Stomach smooth muscle (tissue), 2 donors: ENCODE data around the gene C5orf58.
"Not testable (repeated sequence)": the region's sequence is repeated elsewhere in the genome, so short reads cannot be mapped to it uniquely, and the experiment has no call there.

Source experiments
- H3K27ac ChIP-seq: one replicate; pipeline ENCODE4 v1.7.0; 2013; ENCODE audit warnings: mild to moderate bottlenecking, low read length, inconsistent platforms
- H3K27me3 ChIP-seq, 2 donors: one replicate each; pipeline ENCODE4 v1.7.0; 2013; ENCODE audit warnings: low read length in 2 of 2; ENCODE audit not compliant: insufficient read depth in 2 of 2, control insufficient read depth in 1 of 2
- H3K36me3 ChIP-seq, 2 donors: one replicate each; pipeline ENCODE4 v1.7.0; 2013; ENCODE audit warnings: low read length in 2 of 2; ENCODE audit not compliant: control insufficient read depth in 2 of 2, insufficient read depth in 2 of 2
- H3K4me1 ChIP-seq: one replicate; pipeline ENCODE4 v1.7.0; 2013; ENCODE audit warnings: low read length; ENCODE audit not compliant: control insufficient read depth, insufficient read depth
- H3K4me3 ChIP-seq, 2 donors: one replicate each; pipeline ENCODE4 v1.7.0; 2013; ENCODE audit warnings: low read length in 2 of 2
- H3K9ac ChIP-seq, 2 donors: one replicate each; pipeline ENCODE4 v1.7.0; 2013; ENCODE audit warnings: low read length in 2 of 2, mild to moderate bottlenecking in 1 of 2
- H3K9me3 ChIP-seq, 2 donors: one replicate each; pipeline ENCODE4 v1.7.0; 2013; ENCODE audit warnings: low read length in 2 of 2; ENCODE audit not compliant: control insufficient read depth in 2 of 2
- donor health status: healthy.
- donor health status: Pancreatic carcinoma.

The C5orf58 gene

DNA sequence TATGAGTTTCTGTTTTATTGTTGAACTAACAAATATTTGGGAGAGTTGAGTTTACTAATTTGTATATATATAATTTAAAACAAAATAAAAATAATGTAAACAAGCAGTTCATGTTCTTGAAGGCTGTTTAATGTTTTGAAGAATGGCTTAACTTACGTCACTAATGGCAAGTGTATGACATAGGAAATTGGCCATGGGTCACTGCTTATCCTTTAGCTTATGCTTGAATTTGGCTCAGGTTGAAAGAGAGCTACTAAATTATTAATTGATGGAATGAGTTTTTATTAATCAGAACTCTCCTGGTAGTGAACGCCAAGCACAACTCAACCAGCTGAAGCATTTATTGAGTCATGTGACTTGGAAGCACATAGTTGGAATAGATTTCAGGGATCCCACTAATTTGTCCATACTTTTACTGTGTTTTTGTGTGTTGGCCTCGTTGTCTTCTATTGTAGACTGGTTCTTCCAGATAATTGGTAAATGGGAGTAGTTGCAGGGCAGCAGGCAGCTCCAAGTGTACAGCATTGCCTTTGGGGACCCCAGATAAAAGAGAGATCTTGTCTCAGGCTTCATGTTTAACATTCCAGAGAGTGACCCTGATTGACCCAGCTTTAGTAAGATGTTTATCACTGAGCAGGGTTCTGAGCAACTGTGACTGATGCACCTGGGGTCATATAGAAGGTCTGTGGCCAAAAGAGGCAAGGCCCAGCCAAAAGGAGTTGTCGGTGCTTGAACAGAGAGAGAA, 13.5 kb downstream of the C5orf58 start:
- H3K4me1 ChIP-seq = no peaks in the 10 kb centered on the region
- H3K4me3 ChIP-seq = no peak overlapping the region
- no peak overlapping the region for H3K9ac ChIP-seq
- no peaks in the 10 kb centered on the region for H3K27me3 ChIP-seq
- H3K27ac ChIP-seq = no peak overlapping the region
- no peaks in the 10 kb centered on the region for H3K9me3 ChIP-seq
- H3K36me3 ChIP-seq = no peaks in the 10 kb centered on the region

DNA sequence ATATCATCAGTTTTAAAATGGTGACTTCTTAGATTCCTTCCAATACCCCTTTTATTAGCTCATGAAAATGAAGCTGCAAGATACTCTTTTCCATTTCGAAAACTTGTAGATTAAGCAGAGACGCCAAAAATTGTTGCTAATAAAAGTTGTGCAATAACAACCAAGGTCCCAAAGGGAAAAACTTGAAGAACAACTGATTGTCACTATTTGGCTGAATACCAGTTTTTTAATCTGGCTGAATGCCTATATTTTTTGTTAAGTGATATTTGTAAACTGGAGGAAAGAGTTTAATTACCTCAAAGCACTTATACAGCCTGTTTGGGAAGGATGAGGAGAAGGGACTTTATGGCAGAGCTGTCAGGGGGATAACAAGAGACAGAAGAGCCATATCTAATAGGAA, 14.6 kb downstream of the C5orf58 start:
- Histone ChIP-seq H3K27ac (no peak overlapping the region), H3K4me1 (no peaks in the 10 kb centered on the region), H3K27me3 (no peaks in the 10 kb centered on the region), H3K9ac (no peak overlapping the region), H3K4me3 (no peak overlapping the region), H3K9me3 (no peaks in the 10 kb centered on the region), H3K36me3 (no peaks in the 10 kb centered on the region)

DNA sequence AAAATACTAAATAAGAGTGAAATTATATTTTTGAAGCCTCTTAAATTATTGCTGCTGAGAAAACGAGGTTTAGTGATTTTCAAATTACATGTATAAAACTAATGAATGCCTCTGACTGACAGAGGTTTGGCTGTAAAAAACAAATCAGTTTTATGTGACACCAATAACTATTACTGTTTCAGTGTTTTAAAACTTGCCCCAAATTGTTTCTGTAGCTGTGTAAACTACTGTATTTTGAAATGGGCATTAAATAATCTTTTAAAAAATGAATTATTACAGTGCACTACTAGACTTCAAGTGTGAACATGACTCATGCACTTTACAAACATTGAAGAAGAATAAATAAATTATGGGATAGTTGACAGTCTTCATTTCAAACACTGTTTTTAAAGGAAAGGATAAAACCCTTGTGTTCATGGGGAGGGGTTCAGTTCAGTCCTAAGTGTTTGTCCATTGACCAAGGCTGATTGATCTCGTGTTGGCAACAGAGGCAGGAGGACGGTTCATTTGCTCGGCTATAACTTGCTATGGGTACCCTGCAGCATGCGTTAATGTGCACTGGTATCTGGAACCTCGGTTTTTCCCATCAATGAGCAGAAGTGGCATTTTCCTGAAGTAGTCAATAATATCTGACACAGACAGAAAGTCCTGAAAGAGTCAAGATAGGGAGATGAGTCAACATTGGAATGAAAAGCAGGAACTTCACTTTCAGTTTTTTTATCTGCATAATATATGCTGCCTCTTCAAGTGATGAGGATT, 15.6 kb downstream of the C5orf58 start:
- no peaks in the 10 kb centered on the region for H3K36me3 ChIP-seq
- H3K4me3 ChIP-seq = no peak overlapping the region
- no peak overlapping the region for H3K27ac ChIP-seq
- H3K9ac ChIP-seq = no peak overlapping the region
- no peaks in the 10 kb centered on the region for H3K27me3 ChIP-seq
- no peaks in the 10 kb centered on the region for H3K4me1 ChIP-seq
- H3K9me3 ChIP-seq = no peaks in the 10 kb centered on the region

DNA sequence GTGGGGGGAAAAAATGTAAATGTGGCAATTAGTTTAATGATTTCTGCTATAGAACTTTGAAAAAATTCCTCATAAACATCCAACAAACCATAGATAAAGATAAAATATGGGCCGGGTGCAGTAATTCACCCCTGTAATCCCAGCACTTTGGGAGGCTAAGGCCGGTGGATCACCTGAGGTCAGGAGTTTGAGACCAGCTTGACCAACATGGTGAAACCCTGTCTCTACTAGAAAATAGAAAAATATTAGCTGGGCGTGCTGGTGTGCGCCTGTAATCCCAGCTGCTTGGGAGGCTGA, 16.1 kb downstream of the C5orf58 start:
- H3K9me3 ChIP-seq, H3K27ac ChIP-seq, H3K4me3 ChIP-seq, H3K27me3 ChIP-seq, H3K9ac ChIP-seq, H3K36me3 ChIP-seq, H3K4me1 ChIP-seq: not testable (repeated sequence)

DNA sequence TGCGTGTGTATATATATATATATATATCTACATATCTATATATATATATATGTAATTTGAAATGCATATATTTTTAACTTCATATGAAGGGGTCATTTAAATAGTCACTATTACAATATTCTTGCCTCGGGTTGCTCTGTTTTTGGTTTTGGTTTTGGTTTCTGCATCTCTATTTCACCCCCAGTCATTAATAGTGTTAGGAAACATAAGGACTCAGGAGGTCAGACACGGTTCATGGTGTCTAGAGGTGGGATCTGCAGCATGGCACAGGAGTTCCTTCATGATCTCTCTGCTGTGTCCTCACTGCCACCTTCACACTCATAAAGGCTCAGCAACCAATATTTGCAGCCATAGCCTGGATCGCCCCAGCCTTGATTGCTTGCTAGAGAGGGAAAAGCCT, 16.6 kb downstream of the C5orf58 start:
- Histone ChIP-seq H3K27me3 (no peaks in the 10 kb centered on the region), H3K4me3 (no peak overlapping the region), H3K4me1 (no peaks in the 10 kb centered on the region), H3K9ac (no peak overlapping the region), H3K9me3 (no peaks in the 10 kb centered on the region), H3K27ac (no peak overlapping the region), H3K36me3 (no peaks in the 10 kb centered on the region)

DNA sequence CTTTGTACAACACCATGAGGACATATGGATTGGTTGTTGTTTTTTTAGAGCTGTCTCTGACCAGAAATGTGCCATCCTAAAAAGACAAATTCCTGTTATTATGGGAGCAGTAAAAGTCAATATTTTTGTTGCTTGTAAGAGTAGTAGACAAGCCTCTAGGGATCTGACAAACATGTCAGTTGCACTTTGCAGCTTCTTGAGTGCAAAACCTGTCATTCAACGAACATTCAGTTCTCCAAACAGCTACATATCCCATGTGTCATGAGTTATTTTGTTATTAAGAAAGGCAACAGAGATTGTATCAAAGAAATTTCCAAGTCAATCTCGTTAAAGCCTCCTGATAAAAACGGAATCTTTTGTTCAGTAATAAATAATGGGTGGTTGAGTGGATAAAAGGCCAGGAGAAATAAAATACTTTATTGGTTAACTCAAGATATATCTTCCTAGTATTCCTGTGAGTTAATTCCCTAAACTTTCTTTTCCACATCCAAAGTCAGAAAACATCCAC, 18.1 kb downstream of the C5orf58 start:
- Histone ChIP-seq H3K9me3 (no peaks in the 10 kb centered on the region), H3K4me3 (no peak overlapping the region), H3K36me3 (no peaks in the 10 kb centered on the region), H3K9ac (no peak overlapping the region), H3K4me1 (no peaks in the 10 kb centered on the region), H3K27ac (no peak overlapping the region), H3K27me3 (no peaks in the 10 kb centered on the region)

DNA sequence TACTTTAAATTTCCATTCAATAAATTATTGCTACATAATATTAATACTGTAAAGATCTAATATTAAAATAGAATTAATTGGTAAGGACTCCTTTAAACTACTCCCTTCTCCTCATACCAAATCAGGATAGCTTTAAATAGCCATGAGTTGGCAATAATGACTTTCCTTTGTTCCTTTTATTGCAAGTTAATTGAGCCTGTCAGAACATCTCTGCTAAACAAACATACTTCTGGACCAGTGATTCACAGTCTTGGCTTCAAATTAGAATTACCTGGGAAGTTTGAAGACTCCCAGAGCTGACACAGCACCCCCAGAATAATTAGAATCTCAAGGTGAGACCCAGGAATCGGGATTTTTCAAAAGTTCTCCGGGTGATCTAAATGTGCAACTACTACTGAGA, 18.7 kb downstream of the C5orf58 start:
- no peak overlapping the region for H3K27ac ChIP-seq

DNA sequence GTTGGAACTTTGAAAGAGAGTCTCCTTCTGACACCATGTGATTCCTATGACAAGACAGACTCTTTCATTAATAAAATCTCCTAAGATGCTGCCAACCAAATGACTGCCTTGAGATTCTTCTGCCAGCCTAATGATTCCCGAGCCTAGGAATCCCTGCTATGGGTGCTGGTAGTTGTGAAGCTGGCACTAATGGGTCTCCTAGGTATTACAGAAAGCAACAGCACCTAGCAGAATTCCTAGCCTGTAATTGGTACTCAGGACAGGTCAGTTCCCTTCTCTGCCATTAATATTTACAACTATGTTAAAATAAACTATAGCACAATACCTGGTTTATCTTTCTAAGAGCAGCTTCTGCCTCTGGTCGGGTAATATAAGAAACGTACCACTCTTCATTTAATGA, 19.3 kb downstream of the C5orf58 start:
- H3K36me3 ChIP-seq = no peaks in the 10 kb centered on the region
- peaks cover 2% of the 10 kb centered on the region for H3K4me1 ChIP-seq
- no peaks in the 10 kb centered on the region for H3K27me3 ChIP-seq
- H3K9ac ChIP-seq = no peak overlapping the region
- H3K9me3 ChIP-seq = no peaks in the 10 kb centered on the region
- no peak overlapping the region for H3K4me3 ChIP-seq
- H3K27ac ChIP-seq = no peak overlapping the region

More for the DNA sequence above, 18.7 kb downstream of the C5orf58 start:
- H3K9me3 ChIP-seq = no peaks in the 10 kb centered on the region
- no peak overlapping the region for H3K4me3 ChIP-seq
- H3K9ac ChIP-seq = no peak overlapping the region
- H3K27me3 ChIP-seq = no peaks in the 10 kb centered on the region
- H3K36me3 ChIP-seq = no peaks in the 10 kb centered on the region
- H3K4me1 ChIP-seq = no peaks in the 10 kb centered on the region

DNA sequence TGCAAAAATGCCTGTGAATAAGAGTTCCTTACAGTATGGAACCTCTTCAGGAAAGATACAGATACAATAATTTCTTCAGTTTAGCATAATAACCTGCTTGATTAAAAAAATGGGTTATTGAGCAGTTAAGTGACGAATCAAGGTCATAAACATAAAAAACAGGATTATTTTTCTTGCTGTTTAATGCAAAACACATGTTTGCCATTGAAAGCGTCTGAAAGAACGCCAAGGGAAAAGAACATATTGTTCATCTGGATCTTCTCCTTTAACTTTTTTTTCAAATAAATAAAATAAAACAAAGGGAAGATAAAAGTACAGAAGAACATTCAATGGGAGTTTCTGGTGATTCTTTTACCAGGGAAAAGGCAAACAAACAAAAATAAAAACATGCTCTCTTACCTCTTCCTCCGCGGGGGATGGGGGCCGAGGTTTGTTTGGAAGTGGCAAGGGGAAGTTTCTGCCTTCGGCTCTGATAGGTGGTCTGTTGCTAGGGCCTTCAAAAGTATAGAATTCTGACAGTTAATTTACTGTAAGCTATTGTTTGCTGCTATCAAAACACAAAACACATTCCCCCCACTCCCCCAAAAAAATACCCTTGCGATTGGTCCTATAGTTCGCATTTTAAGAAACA, 20.1 kb downstream of the C5orf58 start:
- no peak overlapping the region for H3K4me3 ChIP-seq
- H3K36me3 ChIP-seq = no peaks in the 10 kb centered on the region
- no peaks in the 10 kb centered on the region for H3K9me3 ChIP-seq
- H3K9ac ChIP-seq = no peak overlapping the region
- no peak overlapping the region for H3K27ac ChIP-seq
- H3K4me1 ChIP-seq = peaks cover 3% of the 10 kb centered on the region
- no peaks in the 10 kb centered on the region for H3K27me3 ChIP-seq

DNA sequence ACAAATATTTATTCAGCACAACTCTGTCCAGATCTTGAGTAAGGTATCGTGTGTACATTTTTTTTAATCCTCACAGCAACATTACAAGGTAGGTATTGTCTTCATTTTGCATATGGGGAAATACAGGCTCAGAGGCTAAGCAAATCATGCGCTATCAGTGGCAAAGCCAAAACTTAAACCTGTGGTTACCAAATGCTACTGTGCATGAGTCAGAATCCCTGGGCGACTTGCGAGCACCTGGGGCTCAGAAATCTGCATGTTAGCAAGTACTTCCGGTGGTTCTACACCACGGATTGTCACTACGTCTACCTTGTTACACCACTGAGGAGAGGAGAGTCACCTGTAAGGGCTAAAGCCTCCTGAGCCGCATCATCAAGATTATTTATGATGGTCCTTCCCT, 21.3 kb downstream of the C5orf58 start:
- no peaks in the 10 kb centered on the region for H3K27me3 ChIP-seq
- H3K36me3 ChIP-seq = no peaks in the 10 kb centered on the region
- H3K4me1 ChIP-seq = peaks cover 3% of the 10 kb centered on the region
- H3K9me3 ChIP-seq = no peaks in the 10 kb centered on the region
- no peak overlapping the region for H3K27ac ChIP-seq
- H3K4me3 ChIP-seq = no peak overlapping the region
- no peak overlapping the region for H3K9ac ChIP-seq

DNA sequence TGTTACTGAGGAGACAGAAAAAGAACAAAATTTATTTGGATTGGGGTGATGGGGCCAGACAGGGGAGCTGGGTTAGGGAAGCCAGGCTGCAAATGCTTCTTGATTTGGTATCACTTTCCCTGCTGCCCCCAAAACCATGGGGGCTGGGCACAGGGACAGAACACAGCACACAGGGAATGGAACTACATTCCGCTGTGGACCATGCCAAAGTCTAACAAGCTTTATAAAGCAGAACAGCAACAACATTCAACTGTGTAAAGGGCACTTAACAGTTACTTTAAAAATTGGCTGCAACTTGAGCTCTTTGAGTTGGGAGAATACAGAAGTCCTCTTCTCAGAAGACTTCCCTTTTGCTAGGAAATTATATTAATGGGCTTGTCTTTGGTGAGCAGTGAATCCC, 23.8 kb downstream of the C5orf58 start:
- no peaks in the 10 kb centered on the region for H3K36me3 ChIP-seq
- H3K9me3 ChIP-seq = no peaks in the 10 kb centered on the region
- peaks cover 3% of the 10 kb centered on the region for H3K4me1 ChIP-seq
- no peak overlapping the region for H3K27ac ChIP-seq
- H3K27me3 ChIP-seq = no peaks in the 10 kb centered on the region
- no peak overlapping the region for H3K9ac ChIP-seq
- no peak overlapping the region for H3K4me3 ChIP-seq
